H1 (cell line): Measurements from ENCODE around the gene NAV2.
"Not testable (repeated sequence)": the region's sequence is repeated elsewhere in the genome, so short reads cannot be mapped to it uniquely, and the experiment has no call there.

Source experiments
- CTCF ChIP-seq, 3 experiments: IDR thresholded peaks; 1 replicate in 2 of 3; 2 replicates in 1 of 3; pipeline versions ENCODE4 v1.5.1 to v1.6.1; 2011; ENCODE audit warnings: low read length in 3 of 3, mild to moderate bottlenecking in 3 of 3, inconsistent platforms in 2 of 3, low read depth in 1 of 3, moderate library complexity in 1 of 3; ENCODE audit not compliant: insufficient read depth in 1 of 3; ENCODE audit errors: control extremely low read depth in 1 of 3
- SP4 ChIP-seq: IDR thresholded peaks from 2 replicates; pipeline ENCODE4 v1.6.1; 2012; ENCODE audit warnings: low read length, inconsistent platforms
- USF2 ChIP-seq: IDR thresholded peaks from 2 replicates; pipeline ENCODE4 v1.6.1; 2011; ENCODE audit warnings: low read length, improper control_type of control experiment
- ZNF274 ChIP-seq: IDR thresholded peaks from 2 replicates; pipeline ENCODE4 v1.7.0; 2012; ENCODE audit warnings: low read length, borderline replicate concordance; ENCODE audit errors: extremely low read depth

GRCh38 chr11:19927403-19927802, 214.8 kb downstream of the NAV2 start:
- TF ChIP-seq ZNF274; CTCF (IDR thresholded peaks at IDR 0.05; ENCODE audit: control extremely low read depth in 1 of 3, insufficient read depth in 1 of 3, low read depth in 1 of 3, low read length in 3 of 3); USF2; SP4: not testable (repeated sequence)
